Right kidney (tissue), 9 donors: Measurements from ENCODE around the gene C22orf15.
"Not testable (repeated sequence)": the region's sequence is repeated elsewhere in the genome, so short reads cannot be mapped to it uniquely, and the experiment has no call there.

Experiments used
- DNase-seq: peaks from one replicate; pipeline ENCODE4 v3.0.0-alpha.2; 2016
- long read RNA-seq, 8 donors: transcript quantifications; one replicate each; lab custom pipeline, GENCODE V29; 2026

C22orf15 gene
- long read RNA-seq, donor 1, partial matches to known transcripts = 18 of 168 reads
- long read RNA-seq, donor 1, other reads (novel, unspliced or antisense) = 149 of 168 reads
- long read RNA-seq, donor 2 = 0 reads
- long read RNA-seq, donor 3 = 0 reads
- long read RNA-seq, donor 4, partial matches to known transcripts = 49 of 189 reads
- long read RNA-seq, donor 4, other reads (novel, unspliced or antisense) = 140 of 189 reads
- long read RNA-seq, donor 5 = 0 reads
- long read RNA-seq, donor 6 = 0 reads
- long read RNA-seq, donor 7 = 0 reads
- long read RNA-seq, donor 8 = 0 reads

GRCh38 chr22:23762842-23763578 lies at the start of gene C22orf15:
Gene C22orf15, plus strand, starts transcription at chr22:23762990. Its CDS starts 317 bp downstream, at chr22:23763307.
- DNase-seq = peak; percentile 51

DNA sequence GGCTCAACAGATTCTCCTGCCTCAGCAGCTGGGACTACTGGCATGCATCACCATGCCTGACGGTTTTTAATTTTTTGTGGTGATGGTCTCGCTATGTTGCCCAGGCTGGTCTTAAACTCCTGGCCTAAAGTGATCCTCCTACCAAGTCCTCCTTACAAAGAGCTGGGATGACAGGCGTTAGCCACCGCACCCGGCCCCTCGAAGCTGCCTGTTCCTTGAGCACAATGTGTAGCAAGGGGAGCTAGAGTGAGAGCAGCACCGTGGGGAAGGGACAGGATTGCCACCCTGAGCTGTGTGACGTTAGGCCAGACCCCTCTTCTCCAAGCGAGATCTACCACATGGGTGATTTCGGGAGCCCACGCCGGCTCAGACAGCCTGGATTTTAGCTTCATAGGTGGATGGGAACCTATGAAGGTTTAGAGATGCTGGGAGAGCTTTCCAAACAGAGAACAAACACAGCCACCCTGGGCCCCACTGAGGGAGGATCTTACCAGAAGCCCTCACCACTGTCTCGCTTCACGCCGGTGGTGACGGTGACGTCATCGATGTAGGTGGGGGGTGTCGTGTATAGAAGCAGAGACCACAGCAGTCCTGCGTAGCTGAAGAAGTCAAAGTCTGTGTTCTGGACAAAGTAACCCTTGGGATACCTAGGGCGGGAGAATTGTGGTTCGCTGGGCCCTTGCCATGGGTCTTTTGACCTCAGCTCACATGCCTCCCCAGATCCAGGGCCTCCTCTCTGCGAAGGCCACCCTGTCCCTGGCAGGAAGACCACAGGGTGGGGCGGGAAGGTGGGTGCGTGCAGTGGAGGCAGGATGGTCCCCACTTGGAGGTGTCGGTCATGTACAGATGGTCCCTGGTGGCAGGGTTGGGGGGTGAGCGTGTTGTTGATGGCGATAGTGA lies 48.8 kb upstream of the C22orf15 start:
- DNase-seq = no peak

DNA sequence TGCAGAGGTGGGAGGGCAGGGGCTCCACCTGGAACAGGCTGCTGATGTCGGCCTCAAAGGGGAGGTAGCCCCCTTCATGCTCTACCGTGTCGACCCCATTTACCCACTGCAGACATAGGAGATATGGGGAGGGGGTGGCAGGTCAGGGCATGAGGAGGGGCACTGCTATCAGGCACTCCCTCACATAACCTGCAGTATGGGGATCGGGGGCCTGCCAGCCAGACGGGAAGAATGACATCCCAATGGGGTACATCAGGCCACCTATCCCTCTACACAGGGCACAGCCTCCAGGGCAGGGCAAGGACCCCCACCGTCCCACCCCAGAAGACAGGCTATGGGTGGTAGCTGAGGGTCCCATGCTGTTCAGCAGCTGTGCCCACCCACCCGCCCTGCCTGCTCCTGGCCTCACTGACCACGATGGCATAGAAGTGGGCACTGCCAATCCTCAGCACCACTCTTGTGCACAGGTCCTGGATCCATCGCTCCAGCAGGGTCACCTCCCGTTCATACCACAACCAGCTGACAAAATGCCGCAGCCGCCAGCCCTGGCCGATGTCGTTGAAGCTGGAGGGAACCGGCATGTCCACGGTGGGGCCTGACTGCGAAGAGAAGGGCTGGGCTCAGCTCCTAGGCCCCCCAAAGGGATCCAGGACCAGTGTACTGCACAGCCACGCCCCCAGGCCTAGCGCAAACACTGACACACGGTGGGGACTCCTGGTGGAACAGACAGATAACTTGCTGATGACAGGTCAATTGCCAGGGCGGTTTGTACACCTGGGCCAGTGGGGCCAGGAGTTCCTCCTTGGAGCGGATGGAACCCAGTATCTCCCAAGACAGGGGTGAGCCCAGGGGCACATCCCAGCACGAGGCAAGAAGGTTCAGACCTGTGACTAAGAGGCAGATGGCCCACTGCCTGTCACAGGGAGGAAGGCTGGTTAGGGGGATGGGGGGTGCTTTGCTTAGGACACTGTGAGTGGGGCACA lies 47.9 kb upstream of the C22orf15 start:
- DNase-seq = no peak

DNA sequence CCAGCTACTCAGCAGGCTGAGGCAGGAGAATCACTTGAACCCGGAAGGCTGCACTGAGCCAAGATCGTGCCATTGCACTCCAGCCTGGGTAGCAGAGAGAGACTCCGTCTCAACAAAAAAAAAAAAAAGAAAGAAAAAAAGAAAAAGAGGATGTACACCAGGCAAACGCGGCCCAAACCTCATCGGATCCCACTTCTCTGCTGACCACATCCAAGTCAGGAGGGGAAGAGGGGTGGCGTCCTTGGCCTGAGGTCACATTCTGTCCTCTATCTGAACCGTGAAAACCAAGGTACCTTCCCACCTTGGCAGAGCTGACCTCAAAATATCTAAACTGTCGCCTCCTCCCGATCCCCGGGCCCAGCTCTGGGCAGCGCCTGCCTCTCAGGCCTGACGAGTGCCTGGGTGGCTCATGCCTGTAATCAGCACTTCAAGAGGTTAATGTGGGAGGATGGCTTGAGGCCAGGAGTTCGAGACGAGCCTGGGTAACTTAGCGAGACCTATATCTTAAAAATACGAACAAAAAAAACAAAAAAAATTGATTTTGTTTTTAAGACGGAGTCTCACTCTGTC lies 46.9 kb upstream of the C22orf15 start:
- no peak for DNase-seq

- DNase-seq = peak; percentile 93
Measured at GRCh38 chr22:23716811-23717801, 45.7 kb upstream of the C22orf15 start.

- no peak for DNase-seq
Measured at GRCh38 chr22:23718371-23719165, 44.2 kb upstream of the C22orf15 start.

DNA sequence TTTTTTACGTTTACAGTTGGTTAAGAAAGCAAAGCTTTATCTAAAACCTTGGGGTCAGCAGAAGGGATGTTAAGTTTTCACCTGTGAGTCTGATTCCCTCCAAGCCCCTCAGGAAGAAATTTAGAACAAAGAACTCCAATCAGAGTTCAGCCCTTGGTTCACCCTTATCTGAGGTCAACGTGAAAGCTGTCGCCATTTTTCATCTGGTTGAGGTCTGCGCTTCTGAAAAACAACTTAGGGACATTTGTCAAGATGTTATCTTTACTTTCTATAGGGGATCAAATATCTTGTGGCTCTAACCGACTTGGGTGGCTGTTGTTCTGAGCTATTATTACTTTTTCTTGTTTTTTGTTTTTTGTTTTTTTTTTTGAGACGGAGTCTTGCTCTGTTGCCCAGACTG lies 41.9 kb upstream of the C22orf15 start:
- DNase-seq = no peak

- DNase-seq = no peak
Measured at GRCh38 chr22:23722160-23722559, 40.6 kb upstream of the C22orf15 start.

DNA sequence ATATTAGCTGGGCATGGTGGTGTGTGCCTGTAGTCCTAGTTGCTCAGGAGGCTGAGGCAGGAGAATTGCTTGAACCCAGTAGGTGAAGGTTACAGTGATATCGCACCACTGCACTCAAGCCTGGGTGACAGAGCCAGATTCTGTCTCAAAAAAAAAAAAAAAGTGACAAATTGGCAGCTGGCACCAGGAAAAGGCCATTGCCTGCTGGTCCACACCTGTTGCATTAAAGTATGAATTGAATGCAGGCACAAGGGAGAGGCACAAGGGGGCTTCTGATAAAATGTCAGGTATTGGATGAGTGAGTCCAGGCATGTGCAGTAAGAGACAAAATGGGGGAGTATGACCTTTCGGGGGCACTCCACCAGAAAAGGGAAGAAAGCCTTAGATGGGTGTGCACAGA lies 40.1 kb upstream of the C22orf15 start:
- no peak for DNase-seq

DNA sequence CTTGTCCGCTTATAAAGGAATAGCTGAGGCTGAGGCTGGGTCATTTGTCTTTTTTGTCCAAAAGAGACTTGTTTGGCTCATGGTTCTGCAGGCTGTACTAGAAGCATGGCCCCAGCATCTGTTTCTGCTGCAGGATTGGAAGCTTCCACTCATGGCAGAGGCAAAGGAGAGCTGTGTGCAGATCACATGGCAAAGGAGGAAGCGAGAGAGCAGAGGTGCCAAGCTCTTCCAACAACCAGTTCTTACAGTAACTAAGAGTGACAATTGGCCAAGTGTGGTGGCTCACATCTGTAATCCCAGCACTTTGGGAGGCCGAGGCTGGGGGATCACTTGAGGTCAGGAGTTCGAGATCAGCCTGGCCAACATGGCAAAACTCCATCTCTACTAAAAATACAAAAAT lies 34.7 kb upstream of the C22orf15 start:
- not testable (repeated sequence) for DNase-seq

DNA sequence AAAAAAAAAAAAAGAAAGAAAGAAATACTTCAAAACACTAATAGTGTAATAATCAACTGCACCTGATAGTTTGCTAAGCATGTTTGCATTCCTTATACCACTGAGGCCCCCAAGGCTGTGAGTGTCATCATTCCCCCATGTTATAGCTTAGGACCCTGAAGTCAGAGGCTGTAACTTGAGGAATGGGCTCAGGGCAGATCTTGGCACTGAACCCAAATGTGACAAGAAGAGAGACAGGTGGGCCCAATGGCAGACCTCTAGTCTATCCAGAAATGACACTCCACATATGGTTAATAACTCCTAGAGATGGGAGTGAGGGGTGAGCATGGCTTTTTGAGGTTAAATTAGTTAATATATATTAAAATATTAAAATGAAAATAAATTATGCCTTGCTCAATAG lies 25.1 kb upstream of the C22orf15 start:
- no peak for DNase-seq

DNA sequence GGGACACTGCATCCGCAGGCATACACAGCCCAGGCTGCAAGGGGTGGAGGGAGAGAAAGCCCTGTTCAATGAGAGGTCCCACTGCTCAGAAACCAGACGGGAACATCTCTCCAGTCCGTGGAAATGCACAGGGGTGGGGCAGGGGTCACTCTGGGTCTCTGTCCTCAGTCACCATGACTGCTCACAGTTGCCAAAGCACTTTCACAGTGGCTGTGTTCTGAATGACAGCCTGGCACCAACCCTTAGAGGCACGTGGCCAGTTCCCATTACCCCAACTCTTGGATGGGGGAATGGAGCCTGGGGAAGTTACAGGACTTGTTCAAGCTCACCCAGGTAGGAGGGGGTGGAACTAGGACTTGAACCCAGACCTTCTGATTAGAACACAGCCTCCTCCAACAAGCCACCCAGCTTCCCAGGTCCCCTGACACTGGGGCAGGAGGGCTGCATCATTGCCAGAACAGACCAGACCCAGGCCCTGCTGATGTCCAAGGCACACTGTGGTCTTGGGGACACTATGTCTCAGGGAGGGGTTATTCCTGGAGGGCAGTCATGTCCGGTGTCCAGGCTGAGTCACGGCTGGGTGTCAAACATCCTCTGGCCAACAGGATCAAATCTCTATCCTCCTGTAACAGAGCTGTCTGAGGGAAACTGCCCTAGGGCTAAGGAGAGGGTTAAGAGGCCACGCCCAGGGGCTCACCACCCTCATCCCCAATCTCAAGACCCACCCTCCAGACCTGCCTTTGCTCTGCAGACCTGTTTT lies 20.1 kb upstream of the C22orf15 start:
- DNase-seq = no peak

DNA sequence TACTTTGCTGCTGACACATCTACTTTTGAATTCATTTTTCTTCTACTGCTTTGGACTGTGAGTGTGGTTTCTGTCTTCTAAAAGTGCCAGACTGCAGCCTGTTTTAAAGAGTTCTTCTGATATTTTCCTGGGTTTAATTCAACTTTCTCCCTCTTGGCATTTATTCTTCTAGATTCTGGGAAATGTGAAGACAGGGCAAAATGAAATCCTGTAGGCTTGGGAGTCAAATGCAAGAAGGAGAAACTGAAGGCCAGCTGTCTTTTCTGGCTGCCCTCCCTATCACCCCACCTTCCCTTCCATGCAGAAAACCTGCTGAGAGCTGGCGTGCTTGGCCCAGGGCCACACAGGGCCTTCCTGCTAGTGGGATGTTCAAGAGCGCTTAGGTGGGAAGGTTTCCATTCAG lies 19.5 kb upstream of the C22orf15 start:
- no peak for DNase-seq

DNA sequence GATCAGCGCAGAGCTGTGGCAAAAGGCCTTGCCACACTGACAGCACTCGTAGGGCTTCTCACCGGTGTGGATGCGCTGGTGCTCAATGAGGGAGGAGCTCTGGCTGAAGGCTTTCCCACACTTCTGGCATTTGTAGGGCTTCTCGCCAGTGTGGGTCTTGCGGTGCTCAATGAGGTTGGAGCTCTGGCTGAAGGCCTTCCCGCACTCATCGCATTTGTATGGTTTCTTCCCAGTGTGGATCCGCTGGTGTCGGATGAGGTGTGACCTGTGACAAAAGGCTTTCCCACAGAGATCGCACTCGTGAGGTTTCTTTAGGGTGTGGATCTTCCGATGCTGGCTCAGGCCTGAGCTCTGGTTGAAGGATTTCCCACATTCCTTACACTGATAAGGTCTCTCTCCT lies 18.8 kb upstream of the C22orf15 start:
- DNase-seq = no peak

DNA sequence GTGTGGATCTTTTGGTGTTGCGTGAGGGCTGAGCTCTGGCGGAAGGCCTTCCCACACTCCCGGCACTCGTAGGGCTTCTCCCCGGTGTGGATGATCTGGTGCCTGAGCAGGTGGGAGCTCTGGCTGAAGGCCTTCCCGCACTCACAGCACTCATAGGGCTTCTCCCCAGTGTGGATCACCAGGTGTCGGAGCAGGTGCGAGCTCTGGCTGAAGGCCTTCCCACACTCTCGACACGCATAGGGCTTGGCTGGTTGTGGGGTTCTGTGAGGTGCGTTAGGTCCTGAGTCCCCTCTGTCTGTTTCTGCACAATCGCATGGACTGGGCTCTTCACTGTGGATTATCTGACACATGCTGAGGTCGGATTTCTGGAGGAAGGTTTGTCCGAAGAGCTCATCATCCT lies 18.3 kb upstream of the C22orf15 start:
- no peak for DNase-seq

- DNase-seq = no peak
Measured at GRCh38 chr22:23745791-23746190, 17.0 kb upstream of the C22orf15 start.

DNA sequence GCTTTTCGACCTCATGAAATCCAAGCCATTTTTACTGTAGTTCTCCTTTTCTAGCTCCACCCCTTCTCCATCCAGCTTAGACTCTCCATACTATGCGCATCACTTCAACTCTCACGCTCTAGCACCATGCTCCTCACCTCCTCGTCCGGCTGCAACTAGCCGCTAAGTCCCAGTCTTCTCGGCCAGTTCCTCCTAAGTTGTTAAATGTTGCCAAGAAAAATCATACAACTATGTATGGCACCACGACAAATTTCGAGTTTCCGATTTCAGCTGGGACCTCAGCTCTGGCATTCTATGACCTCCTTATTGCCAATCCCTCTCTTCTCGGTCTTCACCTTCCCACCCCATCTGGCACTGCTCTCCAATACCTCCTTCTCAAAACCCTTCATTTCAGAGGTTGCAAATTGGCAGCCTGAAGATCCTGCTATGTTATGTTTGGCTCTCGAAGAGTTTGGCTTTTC lies 12.9 kb upstream of the C22orf15 start:
- no peak for DNase-seq

GRCh38 chr22:23750367-23750713 lies 12.4 kb upstream of the C22orf15 start:
- DNase-seq = no peak
